Neuronal stem cell (in vitro differentiated cells): Measurements from ENCODE around the gene RNASE11. TPM values are rescaled to one million over a fixed set of nuclear protein-coding genes. Genes with fewer than 3 reads are reported as not detected.

Experiments
- DNase-seq: peaks from one replicate; pipeline ENCODE4 v3.0.0-alpha.2; 2013; ENCODE audit warnings: low spot score
- H2AFZ ChIP-seq: one replicate; pipeline ENCODE4 v1.6.1; 2013; ENCODE audit warnings: mild to moderate bottlenecking, low read length, inconsistent platforms
- H2AK5ac ChIP-seq: 2 replicates; pipeline ENCODE4 v1.6.1; 2013; ENCODE audit warnings: low read depth, mild to moderate bottlenecking, inconsistent platforms, low read length, moderate library complexity, mixed read lengths
- H2BK120ac ChIP-seq: 2 replicates; pipeline ENCODE4 v1.6.1; 2013; ENCODE audit warnings: low read depth, mild to moderate bottlenecking, inconsistent platforms, low read length, moderate library complexity, mixed read lengths
- H2BK12ac ChIP-seq: one replicate; pipeline ENCODE4 v1.6.1; 2013; ENCODE audit warnings: low read length, inconsistent platforms
- H2BK15ac ChIP-seq: 2 replicates; pipeline ENCODE4 v1.6.1; 2013; ENCODE audit warnings: mild to moderate bottlenecking, low read length, inconsistent platforms, mixed read lengths
- H2BK5ac ChIP-seq: one replicate; pipeline ENCODE4 v1.6.1; 2013; ENCODE audit warnings: inconsistent platforms, mild to moderate bottlenecking, low read length, moderate library complexity
- H3K14ac ChIP-seq: one replicate; pipeline ENCODE4 v1.6.1; 2013; ENCODE audit warnings: low read length, inconsistent platforms
- H3K18ac ChIP-seq: 2 replicates; pipeline ENCODE4 v1.6.1; 2013; ENCODE audit warnings: low read length, inconsistent platforms
- H3K23ac ChIP-seq: 2 replicates; pipeline ENCODE4 v1.6.1; 2013; ENCODE audit warnings: low read depth, mild to moderate bottlenecking, mixed read lengths, low read length, inconsistent platforms; ENCODE audit not compliant: poor library complexity
- H3K27ac ChIP-seq: replicated peaks from 3 replicates; pipeline ENCODE4 v1.5.1; 2013; ENCODE audit warnings: low read length, inconsistent platforms
- H3K27me3 ChIP-seq, 3 experiments: 2 replicates each; pipeline ENCODE4 v1.6.1; 2013; ENCODE audit warnings: low read length in 3 of 3, mild to moderate bottlenecking in 2 of 3, inconsistent platforms in 1 of 3, low read depth in 1 of 3, mixed read lengths in 1 of 3, moderate library complexity in 1 of 3; ENCODE audit not compliant: control insufficient read depth in 3 of 3, insufficient read depth in 3 of 3
- H3K36me3 ChIP-seq, 2 donors: replicated peaks in 1 of 2; 2 replicates each; pipeline ENCODE4 v1.6.1; 2013; ENCODE audit warnings: low read length in 2 of 2; ENCODE audit not compliant: control insufficient read depth in 2 of 2, insufficient read depth in 2 of 2
- H3K4ac ChIP-seq: 2 replicates; pipeline ENCODE4 v1.6.1; 2013; ENCODE audit warnings: inconsistent platforms, mild to moderate bottlenecking, low read length, moderate library complexity
- H3K4me1 ChIP-seq, 2 donors: 1 replicate in 1 of 2; 2 replicates in 1 of 2; pipeline ENCODE4 v1.6.1; 2013; ENCODE audit warnings: low read length in 2 of 2, low read depth in 1 of 2; ENCODE audit not compliant: control insufficient read depth in 2 of 2, insufficient read depth in 1 of 2
- H3K4me2 ChIP-seq: one replicate; pipeline ENCODE4 v1.6.1; 2013; ENCODE audit warnings: mild to moderate bottlenecking, low read length, inconsistent platforms; ENCODE audit not compliant: insufficient read depth, poor library complexity, severe bottlenecking
- H3K4me3 ChIP-seq, 2 donors: 2 replicates each; pipeline ENCODE4 v1.5.1; 2013; ENCODE audit warnings: low read length in 2 of 2, mild to moderate bottlenecking in 2 of 2, inconsistent platforms in 1 of 2, moderate library complexity in 1 of 2
- H3K79me1 ChIP-seq: one replicate; pipeline ENCODE4 v1.6.1; 2013; ENCODE audit warnings: low read depth, mild to moderate bottlenecking, inconsistent platforms, low read length, moderate library complexity
- H3K9ac ChIP-seq: one replicate; pipeline ENCODE4 v1.6.1; 2013; ENCODE audit warnings: mild to moderate bottlenecking, low read depth, low read length, inconsistent platforms; ENCODE audit not compliant: poor library complexity
- H3K9me3 ChIP-seq, 2 donors: replicated peaks in 1 of 2; 2 replicates each; pipeline versions ENCODE3 to v1.6.1; 2013; ENCODE audit warnings: low read length in 2 of 2, mild to moderate bottlenecking in 2 of 2, inconsistent platforms in 1 of 2, low read depth in 1 of 2, mixed read lengths in 1 of 2, moderate library complexity in 1 of 2; ENCODE audit not compliant: control insufficient read depth in 2 of 2, insufficient read depth in 1 of 2
- H4K8ac ChIP-seq: one replicate; pipeline ENCODE4 v1.6.1; 2013; ENCODE audit warnings: low read depth, mild to moderate bottlenecking, inconsistent platforms, low read length, moderate library complexity
- H4K91ac ChIP-seq: one replicate; pipeline ENCODE4 v1.6.1; 2013; ENCODE audit warnings: low read length, low read depth, mild to moderate bottlenecking, inconsistent platforms; ENCODE audit not compliant: poor library complexity
- WGBS, 2 donors: extraction: QIAGEN DNeasy Blood & Tissue Kit; methylation state at CpG; one replicate each; pipeline ENCODE4 v1.1.7; 2013; ENCODE audit warnings: missing lambda C conversion rate in 2 of 2, mixed read lengths in 1 of 2; ENCODE audit not compliant: insufficient read length in 2 of 2, insufficient replicate concordance in 1 of 2; ENCODE audit errors: extremely low coverage in 2 of 2; 5-methylcytosine and 5-hydroxymethylcytosine counted together
- polyA plus RNA-seq, 2 experiments: library from polyadenylated mRNA; stranded (reverse); fragments of 200-250 nt; gene quantifications; one replicate each; pipeline ENCODE4 v1.2.3, GENCODE V29; 2013

Gene RNASE11
- not detected for polyA plus RNA-seq (2013, experiment 1 of 2)
- not detected for polyA plus RNA-seq (2013, experiment 2 of 2)

DNA sequence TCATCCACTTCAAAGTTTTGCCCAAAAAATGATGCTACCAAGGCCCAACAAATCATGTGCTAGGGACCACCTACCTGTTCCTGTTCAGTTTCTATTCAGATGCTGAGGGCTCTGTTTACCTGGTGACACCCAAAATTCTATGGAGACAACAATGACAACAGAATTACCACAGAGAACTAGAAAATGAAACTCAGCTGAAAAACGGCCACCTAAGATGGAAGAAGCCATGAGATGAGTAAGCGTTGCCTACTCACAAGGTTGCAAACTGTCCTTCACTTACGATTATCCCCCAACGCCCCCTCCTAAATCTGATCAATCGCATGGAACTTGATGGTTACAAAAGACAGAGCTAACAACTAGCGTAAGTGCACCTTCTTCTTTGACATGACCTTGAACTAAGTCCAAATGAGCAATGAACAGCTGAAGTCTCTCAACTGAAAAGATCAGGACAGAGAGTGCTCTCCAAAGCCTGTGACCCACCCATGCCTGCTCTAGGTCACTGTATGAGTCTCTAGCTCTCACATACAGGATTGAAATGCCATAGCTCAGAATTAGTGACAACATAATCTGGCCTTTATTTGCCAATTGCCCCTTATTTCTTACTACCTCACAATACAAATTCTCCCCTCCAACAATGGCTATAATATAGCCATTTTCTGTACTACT lies at the start of gene RNASE11:
RNASE11 (minus strand) TSS at position 513 of the 666 bp plus-strand sequence.
- H3K27me3 ChIP-seq: peaks cover 0 to 15% (median 0%) of the 10 kb centered on the region in 3 experiments
- H2AK5ac ChIP-seq: no peak within 1 kb of the TSS
- H2AFZ ChIP-seq: no peak within 1 kb of the TSS
- H3K4me1 ChIP-seq: peaks cover 0 to 3% of the 10 kb centered on the region in 2 donors
- no peaks in the 10 kb centered on the region for H3K36me3 ChIP-seq
- H2BK12ac ChIP-seq: no peak within 1 kb of the TSS
- H3K79me1 ChIP-seq: no peaks in the 10 kb centered on the region
- H3K4ac ChIP-seq: no peak within 1 kb of the TSS
- no peak within 1 kb of the TSS for H3K18ac ChIP-seq
- WGBS, 2 donors: no CpG with 5 or more reads among the region's 6 CpGs
- H3K9ac ChIP-seq: no peak within 1 kb of the TSS
- no peaks in the 10 kb centered on the region for H3K9me3 ChIP-seq
- H3K27ac ChIP-seq: peak within 1 kb of the TSS; percentile 29
- no peak within 1 kb of the TSS for H3K14ac ChIP-seq
- no peak within 1 kb of the TSS for H3K4me2 ChIP-seq
- H4K91ac ChIP-seq: no peak within 1 kb of the TSS
- H2BK15ac ChIP-seq: no peak within 1 kb of the TSS
- no peak for DNase-seq
- no peak within 1 kb of the TSS for H3K23ac ChIP-seq
- no peak within 1 kb of the TSS for H2BK5ac ChIP-seq
- no peak within 1 kb of the TSS for H2BK120ac ChIP-seq
- no peak within 1 kb of the TSS for H3K4me3 ChIP-seq
- no peak within 1 kb of the TSS for H4K8ac ChIP-seq

DNA sequence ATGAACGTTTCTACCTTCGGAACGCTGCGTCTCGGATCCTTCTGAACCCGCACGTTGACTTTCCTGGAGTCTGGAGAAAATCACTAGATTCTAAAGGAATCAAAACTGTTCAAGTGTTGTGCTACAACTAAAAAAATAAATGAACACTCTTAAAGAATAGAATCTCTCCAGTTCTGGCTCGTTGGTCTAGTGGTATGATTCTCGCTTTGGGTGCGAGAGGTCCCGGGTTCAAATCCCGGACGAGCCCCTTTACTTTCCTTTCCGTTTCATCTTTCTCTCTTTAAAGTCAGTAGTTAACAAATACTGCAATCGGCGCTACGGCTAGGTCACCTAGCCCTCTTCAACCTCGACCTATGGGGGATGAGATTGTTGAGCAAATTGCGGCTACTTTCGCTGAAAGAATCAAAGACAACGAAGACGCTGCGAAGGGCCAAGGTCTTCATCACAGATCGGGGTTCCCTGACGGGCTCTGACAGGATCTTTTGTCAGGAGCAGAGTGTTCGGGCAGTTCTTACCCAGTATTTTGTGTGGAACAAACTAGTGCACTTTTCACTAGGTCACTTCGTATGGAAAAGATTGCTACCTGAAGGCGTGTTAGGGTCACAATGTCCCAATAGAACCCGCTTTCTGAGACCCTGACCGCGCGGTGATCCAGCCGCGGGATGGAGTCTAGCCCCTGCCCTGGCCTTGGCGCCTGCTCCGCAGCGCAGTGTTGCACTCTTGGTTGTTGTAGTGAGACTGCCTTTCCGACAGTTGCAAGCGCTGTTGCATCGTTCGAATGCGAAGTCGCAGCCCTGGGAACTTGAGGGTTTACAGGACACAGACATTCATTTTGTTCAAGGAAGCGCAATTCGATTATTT lies 45.3 kb upstream of the RNASE11 start:
- no CpG with 5 or more reads among the region's 45 CpGs for WGBS, 2 donors

DNA sequence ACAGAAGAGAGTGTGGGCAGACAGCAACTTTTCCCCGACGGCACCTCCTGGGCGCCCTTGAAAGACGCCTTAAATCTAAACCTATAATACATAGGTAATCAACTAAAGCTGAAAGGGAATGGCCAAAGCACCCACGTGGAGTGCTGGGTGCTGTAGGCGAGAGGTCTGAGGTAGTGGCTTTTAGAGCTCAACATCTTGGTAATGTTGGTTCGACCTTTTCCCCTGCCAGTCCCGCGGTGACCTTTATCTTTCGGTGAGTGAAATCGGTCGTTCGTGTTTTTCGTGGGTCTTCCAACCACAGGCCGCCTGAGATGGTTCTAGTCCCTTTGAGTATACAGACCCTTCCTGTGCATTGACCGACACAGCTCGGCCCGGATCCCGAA lies 44.6 kb upstream of the RNASE11 start:
- H4K8ac ChIP-seq: no peak overlapping the region
- H3K14ac ChIP-seq: no peak overlapping the region
- no peak overlapping the region for H3K9ac ChIP-seq
- H2AFZ ChIP-seq: peak overlapping the region; percentile 90
- H3K79me1 ChIP-seq: no peaks in the 10 kb centered on the region
- H3K4ac ChIP-seq: no peak overlapping the region
- no peak overlapping the region for H3K18ac ChIP-seq
- H2BK12ac ChIP-seq: no peak overlapping the region
- H3K27ac ChIP-seq: no peak overlapping the region
- H3K27me3 ChIP-seq: peaks cover 2 to 39% (median 28%) of the 10 kb centered on the region in 3 experiments
- no peak for DNase-seq
- H2AK5ac ChIP-seq: no peak overlapping the region
- peak overlapping the region; percentile 54 to 77 for H3K4me3 ChIP-seq
- H2BK15ac ChIP-seq: no peak overlapping the region
- H3K36me3 ChIP-seq: no peaks in the 10 kb centered on the region
- no peak overlapping the region for H2BK5ac ChIP-seq
- no CpG with 5 or more reads among the region's 19 CpGs for WGBS, 2 donors
- no peak overlapping the region for H4K91ac ChIP-seq
- peaks cover 0 to 1% of the 10 kb centered on the region in 2 donors for H3K9me3 ChIP-seq
- H3K4me1 ChIP-seq: peaks cover 4 to 9% of the 10 kb centered on the region in 2 donors
- no peak overlapping the region for H2BK120ac ChIP-seq
- H3K4me2 ChIP-seq: peak overlapping the region; percentile 88
- H3K23ac ChIP-seq: no peak overlapping the region

More for the DNA sequence above, 45.3 kb upstream of the RNASE11 start:
- Histone ChIP-seq H3K4me1 (peaks cover 4 to 7% of the 10 kb centered on the region in 2 donors), H3K4me3 (peak overlapping the region; percentile 54 to 81), H4K91ac (no peak overlapping the region), H2BK120ac (no peak overlapping the region), H3K4ac (no peak overlapping the region), H2BK5ac (no peak overlapping the region), H4K8ac (no peak overlapping the region), H2BK12ac (no peak overlapping the region), H3K9ac (no peak overlapping the region), H3K36me3 (no peaks in the 10 kb centered on the region), H3K27ac (no peak overlapping the region), H3K4me2 (peak overlapping the region; percentile 88), H3K23ac (no peak overlapping the region), H3K18ac (peak overlapping the region; percentile 12), H3K27me3 (peaks cover 2 to 33% (median 22%) of the 10 kb centered on the region in 3 experiments), H3K9me3 (peaks cover 0 to 1% of the 10 kb centered on the region in 2 donors), H2BK15ac (no peak overlapping the region), H2AK5ac (no peak overlapping the region), H3K79me1 (no peaks in the 10 kb centered on the region), H2AFZ (peak overlapping the region; percentile 90), H3K14ac (no peak overlapping the region)
- DNase-seq: peak; percentile 72

DNA sequence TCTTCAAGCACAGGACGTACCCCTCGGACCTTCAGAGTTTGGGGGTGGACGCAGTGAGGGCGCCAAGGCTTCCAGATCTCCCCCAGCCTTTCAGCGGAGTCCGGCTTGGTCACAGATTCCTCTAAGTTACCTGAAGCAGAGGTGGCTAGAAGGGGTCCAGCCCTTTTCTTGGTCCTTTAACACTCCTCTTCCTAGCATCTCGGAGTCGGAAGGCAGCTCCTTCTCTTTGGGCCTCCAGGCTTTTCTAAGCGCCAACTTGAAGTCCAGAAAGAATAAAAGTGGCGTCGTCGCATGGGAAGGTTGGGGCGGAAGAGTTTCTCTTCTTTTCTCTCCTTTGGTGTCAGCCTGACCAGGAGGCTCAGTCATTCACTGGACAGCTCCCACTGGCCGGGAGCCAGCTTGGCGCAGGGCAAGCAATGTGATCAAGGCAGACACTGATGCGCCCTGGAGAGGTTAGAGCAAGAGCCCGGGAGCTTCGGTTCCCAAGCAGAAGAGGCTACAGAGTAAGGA lies 44.1 kb upstream of the RNASE11 start:
- H3K27me3 ChIP-seq: peaks cover 2 to 44% (median 31%) of the 10 kb centered on the region in 3 experiments
- no peaks in the 10 kb centered on the region for H3K36me3 ChIP-seq
- no peak overlapping the region for H3K23ac ChIP-seq
- H2BK5ac ChIP-seq: no peak overlapping the region
- peak overlapping the region; percentile 54 to 77 for H3K4me3 ChIP-seq
- H3K18ac ChIP-seq: no peak overlapping the region
- DNase-seq: no peak
- H3K9ac ChIP-seq: no peak overlapping the region
- whole genome bisulfite sequencing, 2 donors: no CpG with 5 or more reads among the region's 18 CpGs
- H3K4me2 ChIP-seq: peak overlapping the region; percentile 88
- H2AK5ac ChIP-seq: no peak overlapping the region
- H4K8ac ChIP-seq: no peak overlapping the region
- H3K4ac ChIP-seq: no peak overlapping the region
- no peak overlapping the region for H4K91ac ChIP-seq
- no peak overlapping the region for H3K14ac ChIP-seq
- no peaks in the 10 kb centered on the region for H3K79me1 ChIP-seq
- peaks cover 0 to 1% of the 10 kb centered on the region in 2 donors for H3K9me3 ChIP-seq
- no peak overlapping the region for H3K27ac ChIP-seq
- H2AFZ ChIP-seq: peak overlapping the region; percentile 90
- H2BK15ac ChIP-seq: no peak overlapping the region
- H3K4me1 ChIP-seq: peaks cover 4 to 9% of the 10 kb centered on the region in 2 donors
- no peak overlapping the region for H2BK12ac ChIP-seq
- H2BK120ac ChIP-seq: no peak overlapping the region
